Mucosa of stomach (tissue), 1 donor: ENCODE data around the gene KCNJ3.

Experiments
- H3K27me3 ChIP-seq: one replicate; pipeline ENCODE4 v1.7.0; 2013; ENCODE audit warnings: mild to moderate bottlenecking, low read length; ENCODE audit not compliant: control insufficient read depth, insufficient read depth
- H3K36me3 ChIP-seq: one replicate; pipeline ENCODE4 v1.7.0; 2013; ENCODE audit warnings: low read length; ENCODE audit not compliant: control insufficient read depth, insufficient read depth
- H3K4me1 ChIP-seq: one replicate; pipeline ENCODE4 v1.7.0; 2013; ENCODE audit warnings: mild to moderate bottlenecking, low read length; ENCODE audit not compliant: control insufficient read depth, insufficient read depth
- H3K4me3 ChIP-seq: one replicate; pipeline ENCODE4 v1.7.0; 2013; ENCODE audit warnings: low read length
- H3K9ac ChIP-seq: one replicate; pipeline ENCODE4 v1.7.0; 2013; ENCODE audit warnings: mild to moderate bottlenecking, low read length, moderate library complexity
- H3K9me3 ChIP-seq: one replicate; pipeline ENCODE4 v1.7.0; 2013; ENCODE audit warnings: mild to moderate bottlenecking, low read length, moderate library complexity; ENCODE audit not compliant: control insufficient read depth
- donor health status: Pancreatic carcinoma.

The KCNJ3 gene

GRCh38 chr2:154693741-154694340 is 4.7 kb upstream of the KCNJ3 start:
- Histone ChIP-seq H3K27me3 (peaks cover 20% of the 10 kb centered on the region), H3K36me3 (no peaks in the 10 kb centered on the region), H3K4me1 (peaks cover 15% of the 10 kb centered on the region), H3K9me3 (no peaks in the 10 kb centered on the region), H3K4me3 (no peak overlapping the region), H3K9ac (no peak overlapping the region)

- Histone ChIP-seq H3K9ac (no peak overlapping the region), H3K9me3 (no peaks in the 10 kb centered on the region), H3K4me1 (peaks cover 21% of the 10 kb centered on the region), H3K27me3 (peaks cover 30% of the 10 kb centered on the region), H3K36me3 (no peaks in the 10 kb centered on the region), H3K4me3 (no peak overlapping the region)
Observed at GRCh38 chr2:154694881-154695280, 3.6 kb upstream of the KCNJ3 start.

- H3K4me3 ChIP-seq: no peak overlapping the region
- no peak overlapping the region for H3K9ac ChIP-seq
- peaks cover 30% of the 10 kb centered on the region for H3K27me3 ChIP-seq
- peaks cover 21% of the 10 kb centered on the region for H3K4me1 ChIP-seq
- H3K9me3 ChIP-seq: no peaks in the 10 kb centered on the region
- H3K36me3 ChIP-seq: no peaks in the 10 kb centered on the region
Observed at GRCh38 chr2:154696369-154696768, 2.1 kb upstream of the KCNJ3 start.

GRCh38 chr2:154696810-154697417 is 1.6 kb upstream of the KCNJ3 start:
- H3K9me3 ChIP-seq: no peaks in the 10 kb centered on the region
- H3K9ac ChIP-seq: no peak overlapping the region
- no peak overlapping the region for H3K4me3 ChIP-seq
- H3K4me1 ChIP-seq: peaks cover 21% of the 10 kb centered on the region
- H3K36me3 ChIP-seq: no peaks in the 10 kb centered on the region
- peaks cover 30% of the 10 kb centered on the region for H3K27me3 ChIP-seq

GRCh38 chr2:154697418-154698252 is 860 bp upstream of the KCNJ3 start:
- Histone ChIP-seq H3K36me3 (no peaks in the 10 kb centered on the region), H3K27me3 (peaks cover 30% of the 10 kb centered on the region), H3K9me3 (no peaks in the 10 kb centered on the region), H3K4me3 (peak overlapping the region; percentile 17), H3K9ac (peak overlapping the region; percentile 37), H3K4me1 (peaks cover 21% of the 10 kb centered on the region)

GRCh38 chr2:154698721-154699574 is 453 bp downstream of the KCNJ3 start:
- H3K4me1 ChIP-seq: peaks cover 21% of the 10 kb centered on the region
- peaks cover 30% of the 10 kb centered on the region for H3K27me3 ChIP-seq

GRCh38 chr2:154699575-154699930 is 1.1 kb downstream of the KCNJ3 start:
- Histone ChIP-seq H3K9me3 (no peaks in the 10 kb centered on the region), H3K36me3 (no peaks in the 10 kb centered on the region), H3K27me3 (peaks cover 30% of the 10 kb centered on the region), H3K4me1 (peaks cover 21% of the 10 kb centered on the region), H3K9ac (no peak overlapping the region), H3K4me3 (peak overlapping the region; percentile 38)

More at GRCh38 chr2:154698721-154699574, 453 bp downstream of the KCNJ3 start:
- Histone ChIP-seq H3K9me3 (no peaks in the 10 kb centered on the region), H3K36me3 (no peaks in the 10 kb centered on the region), H3K9ac (no peak overlapping the region), H3K4me3 (peak overlapping the region; percentile 38)

- Histone ChIP-seq H3K9me3 (no peaks in the 10 kb centered on the region), H3K36me3 (no peaks in the 10 kb centered on the region), H3K4me1 (peaks cover 21% of the 10 kb centered on the region), H3K4me3 (no peak overlapping the region), H3K27me3 (peaks cover 30% of the 10 kb centered on the region), H3K9ac (no peak overlapping the region)
Observed at GRCh38 chr2:154700136-154700535, 1.6 kb downstream of the KCNJ3 start.

GRCh38 chr2:154704991-154705390 is 6.5 kb downstream of the KCNJ3 start:
- no peaks in the 10 kb centered on the region for H3K27me3 ChIP-seq
- H3K9ac ChIP-seq: no peak overlapping the region
- no peaks in the 10 kb centered on the region for H3K9me3 ChIP-seq
- no peak overlapping the region for H3K4me3 ChIP-seq
- H3K4me1 ChIP-seq: no peaks in the 10 kb centered on the region
- H3K36me3 ChIP-seq: no peaks in the 10 kb centered on the region

- Histone ChIP-seq H3K9ac (no peak overlapping the region), H3K4me3 (no peak overlapping the region), H3K9me3 (no peaks in the 10 kb centered on the region), H3K4me1 (no peaks in the 10 kb centered on the region), H3K36me3 (no peaks in the 10 kb centered on the region), H3K27me3 (no peaks in the 10 kb centered on the region)
Observed at GRCh38 chr2:154706660-154707059, 8.2 kb downstream of the KCNJ3 start.

GRCh38 chr2:154707994-154708575 is 9.6 kb downstream of the KCNJ3 start:
- Histone ChIP-seq H3K36me3 (no peaks in the 10 kb centered on the region), H3K9ac (no peak overlapping the region), H3K27me3 (no peaks in the 10 kb centered on the region), H3K4me1 (no peaks in the 10 kb centered on the region), H3K9me3 (no peaks in the 10 kb centered on the region), H3K4me3 (no peak overlapping the region)
